ENCODE results near the gene GOPC.
"Not testable (repeated sequence)": the region's sequence is repeated elsewhere in the genome, so short reads cannot be mapped to it uniquely, and the experiment has no call there.

GOPC gene

GRCh38 chr6:117602151-117602898 is at the start of gene GOPC:
GOPC (minus strand) TSS chr6:117602511; CDS start chr6:117602288, 223 bp downstream.
- peak; percentile 86 to 88 for DNase-seq (ENCODE audit: extremely low read depth in 1 of 2, low read depth in 1 of 2)

- DNase-seq (ENCODE audit: extremely low read depth in 1 of 2, low read depth in 1 of 2) = not testable (repeated sequence)
Measured at GRCh38 chr6:117651984-117652383, 49.7 kb upstream of the GOPC start.

- DNase-seq (ENCODE audit: extremely low read depth in 1 of 2, low read depth in 1 of 2) = no peak
Measured at GRCh38 chr6:117642976-117643375, 40.7 kb upstream of the GOPC start.

GRCh38 chr6:117637770-117638169 is 35.5 kb upstream of the GOPC start:
- DNase-seq (ENCODE audit: extremely low read depth in 1 of 2, low read depth in 1 of 2) = no peak

GRCh38 chr6:117629119-117629660 is 26.9 kb upstream of the GOPC start:
- DNase-seq (ENCODE audit: extremely low read depth in 1 of 2, low read depth in 1 of 2) = no peak

GRCh38 chr6:117627533-117627932 is 25.2 kb upstream of the GOPC start:
- DNase-seq (ENCODE audit: extremely low read depth in 1 of 2, low read depth in 1 of 2) = no peak

GRCh38 chr6:117624869-117625481 is 22.7 kb upstream of the GOPC start:
- DNase-seq (ENCODE audit: extremely low read depth in 1 of 2, low read depth in 1 of 2) = no peak

- no peak for DNase-seq (ENCODE audit: extremely low read depth in 1 of 2, low read depth in 1 of 2)
Measured at GRCh38 chr6:117619178-117619577, 16.9 kb upstream of the GOPC start.

GRCh38 chr6:117617210-117618035 is 15.1 kb upstream of the GOPC start:
- DNase-seq (ENCODE audit: extremely low read depth in 1 of 2, low read depth in 1 of 2) = no peak

GRCh38 chr6:117616391-117617209 is 14.3 kb upstream of the GOPC start:
- no peak for DNase-seq (ENCODE audit: extremely low read depth in 1 of 2, low read depth in 1 of 2)

- DNase-seq (ENCODE audit: extremely low read depth in 1 of 2, low read depth in 1 of 2) = no peak
Measured at GRCh38 chr6:117615750-117616390, 13.6 kb upstream of the GOPC start.

- no peak for DNase-seq (ENCODE audit: extremely low read depth in 1 of 2, low read depth in 1 of 2)
Measured at GRCh38 chr6:117613920-117614560, 11.7 kb upstream of the GOPC start.

- no peak for DNase-seq (ENCODE audit: extremely low read depth in 1 of 2, low read depth in 1 of 2)
Measured at GRCh38 chr6:117607511-117607910, 5.2 kb upstream of the GOPC start.

GRCh38 chr6:117605169-117605826 is 3.0 kb upstream of the GOPC start:
- DNase-seq (ENCODE audit: extremely low read depth in 1 of 2, low read depth in 1 of 2) = no peak

GRCh38 chr6:117603821-117604220 is 1.5 kb upstream of the GOPC start:
- no peak for DNase-seq (ENCODE audit: extremely low read depth in 1 of 2, low read depth in 1 of 2)

GRCh38 chr6:117602899-117603588 is 733 bp upstream of the GOPC start:
- no peak for DNase-seq (ENCODE audit: extremely low read depth in 1 of 2, low read depth in 1 of 2)

- no peak for DNase-seq (ENCODE audit: extremely low read depth in 1 of 2, low read depth in 1 of 2)
Measured at GRCh38 chr6:117601811-117602150, 530 bp downstream of the GOPC start.

GRCh38 chr6:117600008-117600743 is 2.1 kb downstream of the GOPC start:
- DNase-seq (ENCODE audit: extremely low read depth in 1 of 2, low read depth in 1 of 2) = no peak

Data from activated CD8-positive, alpha-beta memory T cell treated with anti-CD3 and anti-CD28 coated beads for 1 hour (primary cell).